Smooth muscle cell (in vitro differentiated cells): Measurements from ENCODE around the gene HOXB2. TPM values are rescaled to one million over a fixed set of nuclear protein-coding genes. Genes with fewer than 3 reads are reported as not detected.

Source experiments
- DNase-seq: peaks from one replicate; lab custom pipeline; 2025; ENCODE audit not compliant: unreplicated experiment; lab: John Stamatoyannopoulos, UW
- H2AFZ ChIP-seq: fragments of 200-600 bp; sonication (generic); 2 replicates; pipeline ENCODE4 v1.6.0; 2016; ENCODE audit warnings: antibody characterized with exemption, low read depth, mild to moderate bottlenecking
- H3F3A ChIP-seq: fragments of 200-600 bp; sonication (generic); 2 replicates; pipeline ENCODE4 v1.6.0; 2017; ENCODE audit warnings: antibody characterized with exemption, low read depth
- H3K27ac ChIP-seq: fragments of 200-600 bp; sonication (generic); 2 replicates; pipeline ENCODE4 v1.5.1; 2016; ENCODE audit warnings: low read depth, mild to moderate bottlenecking
- H3K27me3 ChIP-seq: fragments of 200-600 bp; sonication (generic); 2 replicates; pipeline ENCODE4 v1.6.1; 2016; ENCODE audit warnings: low read depth, mild to moderate bottlenecking
- H3K36me3 ChIP-seq: fragments of 200-600 bp; sonication (generic); 2 replicates; pipeline ENCODE4 v1.5.1; 2016; ENCODE audit warnings: low read depth
- H3K4me1 ChIP-seq: fragments of 200-600 bp; sonication (generic); 2 replicates; pipeline ENCODE4 v1.5.1; 2016; ENCODE audit warnings: low read depth
- H3K4me2 ChIP-seq: fragments of 200-600 bp; sonication (generic); 2 replicates; pipeline ENCODE4 v1.6.0; 2016; ENCODE audit warnings: mild to moderate bottlenecking
- H3K4me3 ChIP-seq: fragments of 200-600 bp; sonication (generic); 2 replicates; pipeline ENCODE4 v1.5.1; 2016; ENCODE audit warnings: mild to moderate bottlenecking
- H3K79me2 ChIP-seq: fragments of 200-600 bp; sonication (generic); 2 replicates; pipeline ENCODE4 v1.6.0; 2016; ENCODE audit warnings: low read depth, mild to moderate bottlenecking
- H3K9ac ChIP-seq: fragments of 200-600 bp; sonication (generic); 2 replicates; pipeline ENCODE4 v1.6.0; 2016; ENCODE audit warnings: low read depth
- H3K9me3 ChIP-seq: fragments of 200-600 bp; sonication (generic); replicated peaks from 2 replicates; pipeline ENCODE4 v1.5.1; 2016; ENCODE audit warnings: low read depth
- H4K20me1 ChIP-seq: fragments of 200-600 bp; sonication (generic); 2 replicates; pipeline ENCODE4 v1.6.0; 2016; ENCODE audit warnings: low read depth
- WGBS: methylation state at CpG from one replicate; pipeline ENCODE4 v1.1.7; 2016; ENCODE audit warnings: low lambda C conversion rate; 5-methylcytosine and 5-hydroxymethylcytosine counted together
- polyA plus RNA-seq: library from polyadenylated mRNA; unstranded; fragments of >200 nt; fragmentation: Nextera tagmentation; extraction: Ambion mirVana; gene quantifications from 2 replicates; pipeline ENCODE4 v1.2.1, GENCODE V29; 2016
- total RNA-seq: library from RNA; depleted of rRNA; stranded (reverse); fragments of >200 nt; gene quantifications from 2 replicates; pipeline ENCODE4 v1.2.3, GENCODE V29; 2014
- TF ChIP-seq, protein P1 (sequence below): fragments of 200-600 bp; sonication (generic); IDR thresholded peaks from 2 replicates; pipeline ENCODE4 v1.5.1; 2017; ENCODE audit warnings: borderline replicate concordance, mild to moderate bottlenecking, antibody characterized with exemption; ENCODE audit not compliant: insufficient read depth, poor library complexity, severe bottlenecking

HOXB2 gene
- total and polyA plus RNA-seq, 2 experiments from 2014 or later: 26.5 to 40.4 TPM

GRCh38 chr17:48546137-48546923 lies 1.4 kb upstream of the HOXB2 start:
- no peak overlapping the region for H2AFZ ChIP-seq
- DNase-seq: no peak
- H3K36me3 ChIP-seq: no peaks in the 10 kb centered on the region
- H3K9ac ChIP-seq: no peak overlapping the region
- peaks cover 26% of the 10 kb centered on the region for H3K79me2 ChIP-seq
- peaks cover 8% of the 10 kb centered on the region for H3K4me1 ChIP-seq
- H3K27ac ChIP-seq: peak overlapping the region; percentile 93
- peak overlapping the region; percentile 25 for H3K4me3 ChIP-seq
- peak overlapping the region; percentile 98 for H3K4me2 ChIP-seq
- H3F3A ChIP-seq: peaks cover 30% of the 10 kb centered on the region
- TF ChIP-seq, protein P1, sequence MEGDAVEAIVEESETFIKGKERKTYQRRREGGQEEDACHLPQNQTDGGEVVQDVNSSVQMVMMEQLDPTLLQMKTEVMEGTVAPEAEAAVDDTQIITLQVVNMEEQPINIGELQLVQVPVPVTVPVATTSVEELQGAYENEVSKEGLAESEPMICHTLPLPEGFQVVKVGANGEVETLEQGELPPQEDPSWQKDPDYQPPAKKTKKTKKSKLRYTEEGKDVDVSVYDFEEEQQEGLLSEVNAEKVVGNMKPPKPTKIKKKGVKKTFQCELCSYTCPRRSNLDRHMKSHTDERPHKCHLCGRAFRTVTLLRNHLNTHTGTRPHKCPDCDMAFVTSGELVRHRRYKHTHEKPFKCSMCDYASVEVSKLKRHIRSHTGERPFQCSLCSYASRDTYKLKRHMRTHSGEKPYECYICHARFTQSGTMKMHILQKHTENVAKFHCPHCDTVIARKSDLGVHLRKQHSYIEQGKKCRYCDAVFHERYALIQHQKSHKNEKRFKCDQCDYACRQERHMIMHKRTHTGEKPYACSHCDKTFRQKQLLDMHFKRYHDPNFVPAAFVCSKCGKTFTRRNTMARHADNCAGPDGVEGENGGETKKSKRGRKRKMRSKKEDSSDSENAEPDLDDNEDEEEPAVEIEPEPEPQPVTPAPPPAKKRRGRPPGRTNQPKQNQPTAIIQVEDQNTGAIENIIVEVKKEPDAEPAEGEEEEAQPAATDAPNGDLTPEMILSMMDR: no peak
- H3K27me3 ChIP-seq: peaks cover 9% of the 10 kb centered on the region
- H4K20me1 ChIP-seq: no peaks in the 10 kb centered on the region
- no peaks in the 10 kb centered on the region for H3K9me3 ChIP-seq
- 27% methylated on average over 10 of the region's 10 CpGs for WGBS

DNA sequence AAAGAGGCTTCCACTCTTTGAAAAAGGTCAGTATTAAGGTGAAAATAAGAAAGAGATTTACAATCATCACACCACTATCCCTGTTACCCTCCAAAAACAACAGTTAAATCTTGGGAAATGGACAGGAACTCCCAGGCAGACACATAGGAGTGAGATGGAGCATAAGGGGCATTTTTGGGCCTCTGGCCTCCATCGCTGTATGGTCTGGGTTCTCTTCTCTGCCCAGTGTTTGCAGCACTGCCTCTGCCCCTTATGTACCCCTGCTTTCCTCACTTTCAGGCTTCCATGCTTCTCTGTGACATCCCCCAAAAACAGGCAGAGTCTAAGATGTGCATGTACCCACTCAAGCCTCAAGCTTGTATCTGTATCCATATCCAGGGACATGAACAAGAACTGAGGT lies 630 bp upstream of the HOXB2 start:
- peak overlapping the region; percentile 98 for H3K4me2 ChIP-seq
- WGBS: 89% methylated on average over 1 of the region's 1 CpG
- H3K79me2 ChIP-seq: peaks cover 32% of the 10 kb centered on the region
- TF ChIP-seq, protein P1: no peak
- DNase-seq: no peak
- H3K27ac ChIP-seq: peak overlapping the region; percentile 93
- peak overlapping the region; percentile 81 for H3K9ac ChIP-seq
- peaks cover 30% of the 10 kb centered on the region for H3F3A ChIP-seq
- no peaks in the 10 kb centered on the region for H4K20me1 ChIP-seq
- H3K36me3 ChIP-seq: no peaks in the 10 kb centered on the region
- peaks cover 6% of the 10 kb centered on the region for H3K27me3 ChIP-seq
- no peaks in the 10 kb centered on the region for H3K9me3 ChIP-seq
- peak overlapping the region; percentile 26 for H2AFZ ChIP-seq
- H3K4me1 ChIP-seq: peaks cover 15% of the 10 kb centered on the region
- H3K4me3 ChIP-seq: peak overlapping the region; percentile 72

- Histone ChIP-seq H3K4me3 (peak overlapping the region; percentile 72), H3K9ac (peak overlapping the region; percentile 81), H3K9me3 (no peaks in the 10 kb centered on the region), H2AFZ (peak overlapping the region; percentile 26), H3K36me3 (no peaks in the 10 kb centered on the region), H3K27ac (peak overlapping the region; percentile 93), H3F3A (peaks cover 28% of the 10 kb centered on the region), H3K27me3 (no peaks in the 10 kb centered on the region), H3K4me1 (peaks cover 15% of the 10 kb centered on the region), H3K79me2 (peaks cover 30% of the 10 kb centered on the region), H3K4me2 (peak overlapping the region; percentile 98), H4K20me1 (no peaks in the 10 kb centered on the region)
- TF ChIP-seq, protein P1: no peak
- 0% methylated on average over 21 of the region's 38 CpGs for WGBS
- DNase-seq: peak; percentile 27
Observed at GRCh38 chr17:48544349-48545021, 424 bp downstream of the HOXB2 start.
